ENCODE results near the gene TFDP2.

GRCh38 chr3:141959589-141960554 lies 189.5 kb downstream of the TFDP2 start:
- TF ChIP-seq ZMAT4 (CRISPR knock-in tag; IDR thresholded peaks at IDR 0.05): no peak
- no peak for TF ChIP-seq CTCF (IDR thresholded peaks at IDR 0.05)
- no peak for TF ChIP-seq TEAD4 (CRISPR knock-in tag; IDR thresholded peaks at IDR 0.05)
- no peak for TF ChIP-seq IRF2 (CRISPR knock-in tag; IDR thresholded peaks at IDR 0.05; ENCODE audit: borderline replicate concordance, low read depth)
- TF ChIP-seq MXD4 (CRISPR knock-in tag; IDR thresholded peaks at IDR 0.05; ENCODE audit: borderline replicate concordance): no peak
- TF ChIP-seq NFYB (CRISPR knock-in tag; conservative IDR thresholded peaks at IDR 0.05; ENCODE audit: low read depth): no peak
- TF ChIP-seq NFATC4 (CRISPR knock-in tag; IDR thresholded peaks at IDR 0.05): no peak
- TF ChIP-seq E2F1 (CRISPR knock-in tag; IDR thresholded peaks at IDR 0.05): no peak

Measured in WTC11 (cell line).